ENCODE results near the gene MPRIP.

The MPRIP gene

DNA sequence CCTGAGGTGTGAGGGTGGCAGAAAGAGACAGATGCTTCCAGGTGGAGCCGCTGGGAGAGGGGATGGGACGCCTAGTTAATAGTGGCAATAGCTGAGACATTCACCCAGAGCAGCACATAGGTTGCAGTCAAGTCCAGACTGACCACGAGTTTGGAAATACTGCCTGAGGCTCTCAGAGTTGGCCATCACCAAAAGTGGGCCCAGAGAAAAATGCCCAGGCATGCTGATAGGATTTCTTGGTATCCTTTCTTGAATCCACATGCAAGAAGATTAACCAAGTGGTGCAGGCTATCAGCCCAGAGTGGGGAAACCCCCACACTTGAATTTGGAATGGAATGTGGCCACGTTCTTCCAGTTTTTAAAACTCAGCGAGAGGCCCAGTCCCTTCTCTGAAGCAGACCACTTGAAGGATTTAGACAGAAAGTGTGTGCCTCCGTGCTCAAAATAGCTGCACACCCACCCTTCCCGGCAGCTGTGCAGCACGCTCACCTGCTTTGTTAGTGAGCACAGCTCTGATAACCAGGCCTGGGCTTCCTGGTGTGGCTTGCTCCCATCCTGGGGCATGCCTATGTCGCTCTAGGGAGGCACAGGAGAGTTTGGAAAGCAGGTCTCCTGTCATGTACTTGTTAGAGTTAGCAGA lies 128.2 kb downstream of the MPRIP start:
- Mint-ChIP-seq H3K27me3 (ENCODE audit: low read depth, poor library complexity) (no peaks in the 10 kb centered on the region), H3K36me3 (ENCODE audit: low read depth) (peaks cover 35% of the 10 kb centered on the region), H3K27ac (peak overlapping the region; percentile 80), H3K4me3 (no peak overlapping the region), H3K9me3 (no peaks in the 10 kb centered on the region), H3K4me1 (peaks cover 21% of the 10 kb centered on the region)
- TF ChIP-seq CTCF (IDR thresholded peaks at IDR 0.05) = no peak
- DNase-seq = no peak

GRCh38 chr17:17171186-17171585 lies 128.9 kb downstream of the MPRIP start:
- Mint-ChIP-seq H3K36me3 (ENCODE audit: low read depth) (peaks cover 37% of the 10 kb centered on the region), H3K4me1 (peaks cover 21% of the 10 kb centered on the region), H3K9me3 (no peaks in the 10 kb centered on the region), H3K4me3 (peak overlapping the region; percentile 33), H3K27ac (peak overlapping the region; percentile 97), H3K27me3 (ENCODE audit: low read depth, poor library complexity) (no peaks in the 10 kb centered on the region)
- TF ChIP-seq CTCF (IDR thresholded peaks at IDR 0.05) = no peak
- no peak for DNase-seq

- Mint-ChIP-seq H3K27ac (no peak overlapping the region), H3K4me3 (no peak overlapping the region), H3K4me1 (peaks cover 21% of the 10 kb centered on the region), H3K9me3 (no peaks in the 10 kb centered on the region), H3K36me3 (ENCODE audit: low read depth) (peaks cover 39% of the 10 kb centered on the region), H3K27me3 (ENCODE audit: low read depth, poor library complexity) (no peaks in the 10 kb centered on the region)
- TF ChIP-seq CTCF (IDR thresholded peaks at IDR 0.05) = no peak
- no peak for DNase-seq
These were observed 130.0 kb downstream of the MPRIP start for GRCh38 chr17:17172001-17172939.

GRCh38 chr17:17172990-17173389 lies 130.7 kb downstream of the MPRIP start:
- no peak overlapping the region for H3K4me3 Mint-ChIP-seq
- H3K27me3 Mint-ChIP-seq (ENCODE audit: low read depth, poor library complexity) = peaks cover 2% of the 10 kb centered on the region
- no peak for DNase-seq
- H3K36me3 Mint-ChIP-seq (ENCODE audit: low read depth) = peaks cover 43% of the 10 kb centered on the region
- peaks cover 21% of the 10 kb centered on the region for H3K4me1 Mint-ChIP-seq
- no peaks in the 10 kb centered on the region for H3K9me3 Mint-ChIP-seq
- TF ChIP-seq CTCF (IDR thresholded peaks at IDR 0.05) = no peak
- peak overlapping the region; percentile 39 for H3K27ac Mint-ChIP-seq

GRCh38 chr17:17173921-17174320 lies 131.7 kb downstream of the MPRIP start:
- peaks cover 21% of the 10 kb centered on the region for H3K4me1 Mint-ChIP-seq
- no peaks in the 10 kb centered on the region for H3K9me3 Mint-ChIP-seq
- DNase-seq = no peak
- H3K27me3 Mint-ChIP-seq (ENCODE audit: low read depth, poor library complexity) = peaks cover 6% of the 10 kb centered on the region
- no peak overlapping the region for H3K4me3 Mint-ChIP-seq
- TF ChIP-seq CTCF (IDR thresholded peaks at IDR 0.05) = no peak
- peaks cover 43% of the 10 kb centered on the region for H3K36me3 Mint-ChIP-seq (ENCODE audit: low read depth)
- no peak overlapping the region for H3K27ac Mint-ChIP-seq
